Peyer's patch (tissue), 4 donors: ENCODE data around the gene SESTD1. TPM values are rescaled to one million over a fixed set of nuclear protein-coding genes. Genes with fewer than 3 reads are reported as not detected.

ENCODE experiments used
- DNase-seq, 3 donors: peaks; one replicate each; pipeline ENCODE4 v3.0.0-alpha.2; 2017 to 2019
- H3K27ac ChIP-seq, 4 donors: fragments of 200-600 bp; sonication (generic); one replicate each; pipeline ENCODE4 v1.5.1; 2016 to 2019
- H3K27me3 ChIP-seq, 2 donors: fragments of 200-600 bp; sonication (generic); one replicate each; pipeline ENCODE4 v1.5.1; 2019
- H3K36me3 ChIP-seq, 3 donors: fragments of 200-600 bp; sonication (generic); one replicate each; pipeline ENCODE4 v1.5.1; 2016 to 2019
- H3K4me1 ChIP-seq, 4 donors: fragments of 200-600 bp; sonication (generic); one replicate each; pipeline ENCODE4 v1.5.1; 2016 to 2019
- H3K4me3 ChIP-seq, 4 donors: fragments of 200-600 bp; sonication (generic); 1 replicate in 3 of 4; 2 replicates in 1 of 4; pipeline ENCODE4 v1.5.1; 2016 to 2019; ENCODE audit warnings: mild to moderate bottlenecking in 1 of 4
- H3K9me3 ChIP-seq, 4 donors: fragments of 200-600 bp; sonication (generic); one replicate each; pipeline ENCODE4 v1.5.1; 2016 to 2019; ENCODE audit warnings: mild to moderate bottlenecking in 1 of 4
- CTCF ChIP-seq, 6 experiments: fragments of 450-650 bp in 4 of 6; fragments of 200-600 bp in 2 of 6; sonication (generic) in 1 of 6; IDR thresholded peaks; one replicate each; pipeline ENCODE4 v1.5.1; 2017 to 2019; ENCODE audit warnings: antibody characterized with exemption in 6 of 6, mild to moderate bottlenecking in 3 of 6, moderate library complexity in 1 of 6
- POLR2A ChIP-seq, 2 donors: fragments of 450-650 bp; IDR thresholded peaks; one replicate each; pipeline ENCODE4 v1.5.1; 2017; ENCODE audit warnings: antibody characterized with exemption in 2 of 2, mild to moderate bottlenecking in 2 of 2, moderate library complexity in 2 of 2
- total RNA-seq, 4 donors: library from RNA; depleted of rRNA; stranded (reverse); fragments of >200 nt; gene quantifications; one replicate each; pipeline ENCODE4 v1.1.0, GENCODE V29; 2016

Gene SESTD1
- total RNA-seq, 4 donors from 2014 or later = 19.3 to 66.0 (median 39.6) TPM

DNA sequence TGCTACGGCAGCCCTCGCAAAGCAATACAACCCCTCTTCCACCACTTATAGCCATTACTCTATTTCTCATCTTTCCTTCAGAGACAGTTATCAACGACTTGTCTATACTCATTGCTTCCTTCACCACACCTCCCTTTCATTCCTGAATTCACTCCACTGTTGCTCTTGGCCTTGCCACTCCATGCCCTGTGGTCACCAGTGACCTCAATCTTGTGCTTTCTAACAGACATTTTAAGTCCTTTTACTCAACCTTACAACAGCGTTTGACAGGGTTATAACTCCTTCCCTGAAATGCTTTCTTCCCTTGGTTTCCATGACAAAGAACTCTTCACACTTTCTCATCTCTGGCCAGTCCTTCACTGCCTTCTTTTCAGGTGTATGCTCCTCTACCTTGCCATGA lies 124.1 kb downstream of the SESTD1 start:
- Histone ChIP-seq H3K27me3 (no peaks in the 10 kb centered on the region), H3K9me3 (no peaks in the 10 kb centered on the region), H3K27ac (no peak overlapping the region), H3K36me3 (peaks cover 0 to 32% (median 2%) of the 10 kb centered on the region in 3 donors), H3K4me1 (no peaks in the 10 kb centered on the region), H3K4me3 (no peak overlapping the region)
- TF ChIP-seq POLR2A (IDR thresholded peaks at IDR 0.05) = no peak
- TF ChIP-seq CTCF (IDR thresholded peaks at IDR 0.05) = no peak
- no peak for DNase-seq

- H3K4me1 ChIP-seq = no peaks in the 10 kb centered on the region
- H3K36me3 ChIP-seq = peaks cover 0 to 32% (median 2%) of the 10 kb centered on the region in 3 donors
- TF ChIP-seq POLR2A (IDR thresholded peaks at IDR 0.05) (no peak), CTCF (IDR thresholded peaks at IDR 0.05) (no peak)
- no peak for DNase-seq
- H3K9me3 ChIP-seq = no peaks in the 10 kb centered on the region
- H3K27me3 ChIP-seq = no peaks in the 10 kb centered on the region
- H3K4me3 ChIP-seq = no peak overlapping the region
- no peak overlapping the region for H3K27ac ChIP-seq
Observed at GRCh38 chr2:179139506-179139905, 125.1 kb downstream of the SESTD1 start.

DNA sequence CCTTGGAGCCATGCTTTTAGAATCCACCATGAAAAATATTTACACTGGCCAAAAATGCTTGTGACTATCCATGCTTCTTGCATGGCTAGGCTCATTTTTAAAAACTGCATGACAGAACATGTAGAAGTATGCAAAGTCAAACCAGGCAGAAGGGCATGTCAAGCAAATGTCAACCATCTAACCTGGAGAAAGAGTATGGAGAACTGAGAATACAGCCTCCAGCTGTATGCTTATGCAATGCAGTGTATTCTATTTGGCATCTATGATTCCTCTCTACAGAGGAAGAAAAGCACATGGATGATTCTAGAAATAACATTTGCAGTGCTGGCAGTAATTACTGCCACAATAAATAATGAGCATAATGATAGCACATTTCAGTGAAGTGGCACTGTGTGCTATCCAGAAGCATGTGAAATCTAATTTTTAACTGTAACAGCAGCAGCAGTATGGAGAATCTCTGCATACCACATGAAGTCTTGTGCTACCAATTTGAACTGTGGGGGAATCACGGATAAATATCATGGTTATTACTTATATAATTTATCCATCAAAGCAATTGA lies 127.4 kb downstream of the SESTD1 start:
- H3K27ac ChIP-seq = no peak overlapping the region
- no peak overlapping the region for H3K4me3 ChIP-seq
- no peak for TF ChIP-seq POLR2A (IDR thresholded peaks at IDR 0.05)
- TF ChIP-seq CTCF (IDR thresholded peaks at IDR 0.05) = no peak
- DNase-seq = no peak
- no peaks in the 10 kb centered on the region for H3K4me1 ChIP-seq
- H3K9me3 ChIP-seq = no peaks in the 10 kb centered on the region
- peaks cover 0 to 28% (median 2%) of the 10 kb centered on the region in 3 donors for H3K36me3 ChIP-seq
- no peaks in the 10 kb centered on the region for H3K27me3 ChIP-seq

GRCh38 chr2:179133016-179133415 lies 131.6 kb downstream of the SESTD1 start:
- no peak for DNase-seq

DNA sequence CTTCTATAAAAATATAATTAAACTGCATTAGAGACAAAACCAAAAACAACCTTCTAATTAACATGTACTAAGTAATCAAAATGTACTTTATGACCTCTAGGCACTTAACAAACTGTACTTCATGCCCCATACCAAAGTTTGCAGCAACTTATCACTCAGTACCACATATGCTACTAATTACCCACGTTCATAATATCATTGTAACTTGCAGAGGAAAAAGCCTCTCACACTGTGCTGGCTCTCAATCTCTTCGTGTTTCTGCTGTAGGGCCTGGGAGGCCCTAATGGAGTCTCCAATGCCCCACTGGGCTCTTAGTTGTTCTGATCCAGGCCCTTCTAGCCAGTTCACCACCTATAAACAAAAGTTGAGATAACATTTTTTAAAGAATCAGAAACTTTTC lies 132.6 kb downstream of the SESTD1 start:
- no peaks in the 10 kb centered on the region for H3K27me3 ChIP-seq
- no peak overlapping the region for H3K4me3 ChIP-seq
- no peak overlapping the region for H3K27ac ChIP-seq
- no peaks in the 10 kb centered on the region for H3K9me3 ChIP-seq
- no peaks in the 10 kb centered on the region for H3K4me1 ChIP-seq
- peaks cover 0 to 14% (median 0%) of the 10 kb centered on the region in 3 donors for H3K36me3 ChIP-seq
- no peak for DNase-seq
- TF ChIP-seq POLR2A (IDR thresholded peaks at IDR 0.05) (no peak), CTCF (IDR thresholded peaks at IDR 0.05) (no peak)

More at GRCh38 chr2:179133016-179133415, 131.6 kb downstream of the SESTD1 start:
- Histone ChIP-seq H3K4me1 (no peaks in the 10 kb centered on the region), H3K4me3 (no peak overlapping the region), H3K9me3 (no peaks in the 10 kb centered on the region), H3K36me3 (peaks cover 0 to 14% (median 0%) of the 10 kb centered on the region in 3 donors), H3K27me3 (no peaks in the 10 kb centered on the region), H3K27ac (no peak overlapping the region)
- TF ChIP-seq CTCF (IDR thresholded peaks at IDR 0.05) (no peak), POLR2A (IDR thresholded peaks at IDR 0.05) (no peak)

DNA sequence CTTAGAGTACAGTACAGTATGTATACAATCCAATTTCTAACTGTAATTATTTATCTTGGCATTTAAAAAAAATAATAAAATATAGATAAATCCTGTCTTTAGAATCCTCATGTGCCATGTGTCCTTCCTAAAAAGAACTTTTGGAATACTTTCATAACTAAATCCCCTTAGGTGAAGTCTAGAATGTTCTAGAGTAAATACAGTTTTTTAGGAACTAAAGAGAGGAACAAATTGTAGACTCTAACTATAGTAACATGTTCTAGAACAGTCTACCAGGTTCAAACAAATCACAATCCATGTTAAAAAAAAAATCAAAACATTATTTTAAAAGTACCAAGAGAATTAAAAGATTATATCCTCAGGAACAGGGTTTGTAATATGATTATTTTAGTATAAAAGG lies 134.1 kb downstream of the SESTD1 start:
- no peak overlapping the region for H3K4me3 ChIP-seq
- no peaks in the 10 kb centered on the region for H3K4me1 ChIP-seq
- peaks cover 0 to 14% (median 0%) of the 10 kb centered on the region in 3 donors for H3K36me3 ChIP-seq
- TF ChIP-seq CTCF (IDR thresholded peaks at IDR 0.05) = no peak
- no peak for TF ChIP-seq POLR2A (IDR thresholded peaks at IDR 0.05)
- H3K27me3 ChIP-seq = no peaks in the 10 kb centered on the region
- H3K27ac ChIP-seq = no peak overlapping the region
- no peaks in the 10 kb centered on the region for H3K9me3 ChIP-seq
- DNase-seq = no peak
